Muscle of leg (tissue), 11 donors: ENCODE measurements around the gene GRIK3. TPM values are rescaled to one million over a fixed set of nuclear protein-coding genes. Genes with fewer than 3 reads are reported as not detected.
"Not testable (repeated sequence)": the region's sequence is repeated elsewhere in the genome, so short reads cannot be mapped to it uniquely, and the experiment has no call there.

ENCODE experiments used
- DNase-seq: peaks from one replicate; pipeline ENCODE4 v3.0.0; 2013
- H3K27ac ChIP-seq: one replicate; pipeline ENCODE4 v1.5.1; 2013; ENCODE audit warnings: mild to moderate bottlenecking, low read length, control low read depth
- H3K27me3 ChIP-seq: one replicate; pipeline ENCODE4 v1.6.1; 2013; ENCODE audit warnings: low read length; ENCODE audit not compliant: control insufficient read depth, insufficient read depth
- H3K36me3 ChIP-seq: one replicate; pipeline ENCODE4 v1.6.1; 2013; ENCODE audit warnings: low read length; ENCODE audit not compliant: control insufficient read depth, insufficient read depth
- H3K4me1 ChIP-seq: one replicate; pipeline ENCODE4 v1.6.1; 2013; ENCODE audit warnings: low read length; ENCODE audit not compliant: control insufficient read depth, insufficient read depth
- H3K4me3 ChIP-seq: one replicate; pipeline ENCODE4 v1.5.1; 2013; ENCODE audit warnings: low read length, control low read depth
- H3K9me3 ChIP-seq: replicated peaks from 2 replicates; pipeline ENCODE4 v1.6.1; 2013; ENCODE audit warnings: low read depth, low read length; ENCODE audit not compliant: control insufficient read depth
- WGBS: methylation state at CpG from one replicate; pipeline ENCODE4 v1.1.5; 2013; ENCODE audit warnings: missing lambda C conversion rate; ENCODE audit not compliant: insufficient coverage; 5-methylcytosine and 5-hydroxymethylcytosine counted together
- polyA plus RNA-seq, 8 donors: library from polyadenylated mRNA; unstranded; fragments of 120-200 nt; gene quantifications; one replicate each; pipeline versions ENCODE4 v1.2.1 to v1.2.3, GENCODE V29; 2013; ENCODE audit warnings: inconsistent platforms in 1 of 8, low replicate concordance in 1 of 8; ENCODE audit not compliant: insufficient read length in 8 of 8, insufficient read depth in 1 of 8
- total RNA-seq: library from RNA; stranded (reverse); fragments of 120-200 nt; gene quantifications from one replicate; pipeline ENCODE4 v1.2.4, GENCODE V29; 2013

GRIK3 gene
- total and polyA plus RNA-seq, 9 donors, result 0.44 to 3.3 (median 1.1) TPM

DNA sequence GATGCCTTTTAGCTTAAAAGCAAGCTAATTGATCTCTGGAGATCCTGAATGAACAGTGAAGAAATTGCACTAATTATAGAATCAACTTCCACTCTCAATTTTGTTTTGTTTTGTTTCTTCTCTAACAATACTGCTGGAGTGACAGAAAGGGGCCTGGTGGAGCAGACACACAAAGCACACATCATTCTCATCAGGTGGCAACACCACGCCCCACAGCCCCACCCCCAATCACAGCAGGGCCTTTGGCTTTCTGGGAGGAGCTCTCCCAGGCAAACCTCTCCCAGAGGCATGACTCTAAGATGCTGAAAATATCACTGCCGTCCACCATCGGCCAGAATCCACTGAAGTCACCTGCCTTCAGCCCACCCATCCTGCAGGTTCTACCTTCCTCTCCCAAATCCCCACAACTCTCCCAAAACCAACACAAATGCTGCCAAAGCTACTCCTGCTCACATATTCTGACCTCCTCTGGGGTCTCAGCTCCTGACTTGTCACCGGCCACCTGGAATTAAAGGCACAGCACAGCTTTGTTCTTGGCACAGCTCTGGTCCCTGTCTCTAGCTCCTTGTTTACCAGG, 120.7 kb downstream of the GRIK3 start:
- peaks cover 6% of the 10 kb centered on the region for H3K27me3 ChIP-seq
- no peaks in the 10 kb centered on the region for H3K36me3 ChIP-seq
- H3K27ac ChIP-seq, result no peak overlapping the region
- H3K4me1 ChIP-seq, result no peaks in the 10 kb centered on the region
- H3K4me3 ChIP-seq, result no peak overlapping the region
- no peaks in the 10 kb centered on the region for H3K9me3 ChIP-seq
- no peak for DNase-seq
- WGBS, result 18% methylated on average over 4 of the region's 4 CpGs

- WGBS, result 58% methylated on average over 3 of the region's 5 CpGs
- DNase-seq, result peak; percentile 22
- H3K27me3 ChIP-seq, result peaks cover 6% of the 10 kb centered on the region
Observed at GRCh38 chr1:36913016-36913415, 121.3 kb downstream of the GRIK3 start.

DNA sequence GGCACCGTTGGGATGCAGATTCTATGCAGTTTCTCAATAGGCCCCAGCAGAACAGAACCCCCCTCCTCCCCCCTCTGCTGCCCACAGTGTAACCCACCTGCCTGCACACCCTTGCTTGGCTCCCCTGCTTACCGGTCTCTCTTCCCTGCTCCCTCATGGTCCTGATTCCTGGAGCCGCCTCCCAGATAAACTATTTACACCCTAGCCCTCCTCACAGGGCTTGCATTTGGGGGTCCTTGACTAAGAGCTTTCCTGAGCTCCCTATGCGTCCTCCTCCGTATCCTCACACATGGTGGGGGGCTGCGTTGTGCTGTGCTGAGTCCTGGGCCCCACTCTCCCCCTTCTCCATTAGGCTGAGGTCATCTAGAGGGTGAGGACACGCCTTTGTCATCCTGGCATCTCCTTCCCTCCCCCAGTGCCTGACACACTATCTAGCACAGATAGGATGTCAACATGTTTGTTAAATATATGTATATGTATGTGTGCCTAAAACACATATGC, 121.9 kb downstream of the GRIK3 start:
- H3K27me3 ChIP-seq, result peaks cover 6% of the 10 kb centered on the region
- no peaks in the 10 kb centered on the region for H3K4me1 ChIP-seq
- H3K27ac ChIP-seq, result no peak overlapping the region
- no peak for DNase-seq
- no peaks in the 10 kb centered on the region for H3K9me3 ChIP-seq
- H3K4me3 ChIP-seq, result no peak overlapping the region
- WGBS, result 43% methylated on average over 4 of the region's 7 CpGs
- H3K36me3 ChIP-seq, result no peaks in the 10 kb centered on the region

More at GRCh38 chr1:36913016-36913415, 121.3 kb downstream of the GRIK3 start:
- H3K27ac ChIP-seq, result no peak overlapping the region
- H3K36me3 ChIP-seq, result no peaks in the 10 kb centered on the region
- H3K9me3 ChIP-seq, result no peaks in the 10 kb centered on the region
- H3K4me1 ChIP-seq, result no peaks in the 10 kb centered on the region
- H3K4me3 ChIP-seq, result no peak overlapping the region

DNA sequence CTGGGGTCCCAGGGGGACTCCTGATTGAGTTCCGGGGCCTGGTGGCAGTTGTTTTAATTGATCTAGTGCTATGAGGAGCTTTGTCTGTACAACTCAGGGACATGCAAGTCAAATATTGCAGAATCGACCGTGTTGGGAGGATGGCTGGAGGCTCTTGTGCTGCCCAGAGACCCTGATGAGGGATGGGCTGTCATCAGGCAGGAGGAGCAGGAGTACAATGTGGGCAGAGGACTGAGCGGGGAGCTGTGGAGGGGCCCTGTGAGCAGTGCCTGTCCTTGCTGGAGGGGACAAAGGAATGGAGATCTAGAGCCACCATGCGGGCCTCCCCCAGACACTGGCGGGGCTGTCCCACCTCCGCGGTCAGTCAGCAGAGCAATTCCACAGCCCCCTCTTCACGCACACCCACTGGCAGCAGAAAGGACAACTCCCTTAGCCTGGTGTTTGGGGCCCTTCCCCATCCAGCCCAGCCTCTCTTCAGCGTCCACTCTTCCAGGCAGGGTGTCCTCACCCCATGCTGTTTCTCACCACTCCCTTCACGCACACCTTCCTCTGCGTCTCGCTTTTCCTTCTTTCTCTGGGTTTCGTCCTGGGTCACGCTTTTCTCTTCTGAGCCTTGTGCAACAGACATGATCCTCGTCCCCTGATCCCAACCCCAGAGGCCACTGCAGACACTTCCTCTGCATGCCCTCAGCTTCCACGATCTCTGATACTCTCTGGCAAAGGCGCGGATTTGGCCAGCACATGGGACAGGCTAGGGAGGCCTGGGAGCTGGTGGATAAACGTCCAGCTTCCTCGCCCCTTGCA, 122.6 kb downstream of the GRIK3 start:
- Histone ChIP-seq H3K4me1 (no peaks in the 10 kb centered on the region), H3K9me3 (no peaks in the 10 kb centered on the region), H3K27ac (no peak overlapping the region), H3K27me3 (peaks cover 6% of the 10 kb centered on the region), H3K4me3 (no peak overlapping the region), H3K36me3 (no peaks in the 10 kb centered on the region)
- WGBS, result 76% methylated on average over 20 of the region's 21 CpGs
- DNase-seq, result no peak

DNA sequence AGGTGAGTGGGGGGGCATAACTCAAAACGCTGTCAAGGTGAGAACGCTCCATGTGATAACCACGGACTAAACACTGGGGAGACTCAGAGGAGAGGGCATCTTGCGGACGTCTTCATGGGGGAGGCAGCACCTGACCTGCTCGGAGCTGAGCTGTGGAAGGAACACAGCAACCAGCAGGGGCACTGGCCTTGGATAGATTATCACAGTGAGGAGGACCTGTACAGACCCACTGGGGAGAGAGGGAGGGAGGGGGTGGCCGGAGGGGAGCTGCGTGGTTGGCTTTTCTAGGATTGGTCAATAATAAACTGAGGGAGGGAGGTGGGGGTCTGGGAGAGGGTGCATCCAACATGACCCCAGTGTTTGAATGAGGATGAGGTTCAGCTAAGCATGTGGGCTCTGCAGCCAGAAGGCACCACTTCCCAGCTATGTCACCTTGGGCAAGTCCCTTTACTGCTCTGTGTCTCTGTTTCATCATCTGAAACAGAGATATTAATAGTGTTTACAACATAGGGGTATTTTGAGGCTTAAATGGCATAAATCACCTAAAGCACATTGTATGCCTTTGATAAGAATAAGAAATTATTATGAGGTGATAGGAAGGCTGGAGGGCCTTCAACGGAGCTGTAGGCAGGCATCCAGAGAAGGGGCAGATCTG, 123.3 kb downstream of the GRIK3 start:
- DNase-seq, result no peak
- Histone ChIP-seq H3K27me3 (peaks cover 6% of the 10 kb centered on the region), H3K27ac (no peak overlapping the region), H3K4me1 (no peaks in the 10 kb centered on the region), H3K4me3 (no peak overlapping the region), H3K36me3 (no peaks in the 10 kb centered on the region), H3K9me3 (no peaks in the 10 kb centered on the region)
- 70% methylated on average over 9 of the region's 9 CpGs for WGBS

DNA sequence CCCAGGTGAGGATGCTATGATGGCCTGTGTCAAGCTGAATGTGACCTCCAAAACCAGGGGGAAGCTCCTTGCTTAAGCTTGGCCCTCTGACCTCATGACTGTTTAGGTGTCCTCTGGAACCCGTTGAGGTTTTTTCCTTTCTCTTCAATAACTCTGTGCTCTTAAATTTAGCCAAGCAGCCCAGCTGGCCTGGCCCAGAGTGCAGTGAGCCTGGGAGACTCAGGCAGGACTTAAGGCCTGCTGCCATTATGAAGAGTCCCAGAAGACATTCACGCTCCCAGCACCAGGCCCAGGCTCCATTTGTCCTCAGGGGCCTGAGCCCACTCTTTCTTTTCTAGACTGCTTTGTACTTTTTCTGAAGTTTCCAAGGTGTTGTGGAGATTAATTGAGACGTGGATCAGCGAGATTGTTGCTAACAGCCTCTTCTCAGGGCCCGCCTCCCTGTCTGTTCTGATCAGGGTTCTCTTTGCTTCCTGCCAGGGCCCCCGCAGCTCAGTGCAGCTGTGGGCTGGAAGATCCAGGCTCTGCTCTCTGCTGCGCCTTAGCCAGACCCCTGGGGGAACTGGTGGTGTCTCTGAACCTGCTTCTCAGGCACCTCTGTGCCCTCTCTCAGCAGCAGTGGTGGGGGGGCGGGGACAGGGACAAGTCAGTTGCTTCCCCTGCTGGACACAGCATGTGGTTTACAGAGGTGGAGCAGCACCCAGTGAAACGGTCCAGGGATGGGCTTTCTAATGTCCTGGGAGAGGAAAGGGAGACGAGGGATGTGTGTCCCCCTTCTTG, 124.2 kb downstream of the GRIK3 start:
- Histone ChIP-seq H3K9me3 (no peaks in the 10 kb centered on the region), H3K4me3 (no peak overlapping the region), H3K4me1 (no peaks in the 10 kb centered on the region), H3K27ac (no peak overlapping the region), H3K36me3 (no peaks in the 10 kb centered on the region), H3K27me3 (peaks cover 6% of the 10 kb centered on the region)
- DNase-seq, result peak; percentile 65
- 36% methylated on average over 6 of the region's 10 CpGs for WGBS

GRCh38 chr1:36909359-36909758, 125.0 kb downstream of the GRIK3 start:
- not testable (repeated sequence) for H3K4me3 ChIP-seq, DNase-seq, H3K36me3 ChIP-seq, H3K9me3 ChIP-seq, H3K4me1 ChIP-seq, H3K27ac ChIP-seq, H3K27me3 ChIP-seq
- 84% methylated on average over 7 of the region's 10 CpGs for WGBS

DNA sequence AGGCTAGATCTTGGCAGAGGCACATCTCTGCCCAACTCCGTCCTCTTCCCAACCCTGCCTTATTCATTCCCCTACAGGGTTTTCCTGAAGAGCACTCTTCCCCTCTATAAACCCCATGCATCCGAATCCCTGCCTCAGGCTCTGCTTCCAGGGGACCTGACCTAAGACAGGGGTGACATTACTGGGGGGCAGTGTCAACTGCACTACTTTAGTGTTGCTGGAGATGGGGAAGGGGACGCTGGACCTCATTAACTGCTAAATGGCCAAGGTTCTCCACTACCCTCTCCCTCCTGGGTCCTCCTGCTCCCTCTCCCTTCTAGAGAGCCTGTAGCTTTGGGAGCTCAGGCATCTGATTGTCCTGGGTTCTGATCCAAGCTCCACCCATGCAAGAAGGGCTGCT, 126.2 kb downstream of the GRIK3 start:
- no peaks in the 10 kb centered on the region for H3K9me3 ChIP-seq
- DNase-seq, result no peak
- WGBS, result no CpG with 5 or more reads among the region's 3 CpGs

GRCh38 chr1:36906555-36906954, 127.8 kb downstream of the GRIK3 start:
- Histone ChIP-seq H3K36me3 (no peaks in the 10 kb centered on the region), H3K4me3 (no peak overlapping the region), H3K9me3 (no peaks in the 10 kb centered on the region), H3K27ac (no peak overlapping the region), H3K4me1 (no peaks in the 10 kb centered on the region), H3K27me3 (peaks cover 3% of the 10 kb centered on the region)
- WGBS, result 75% methylated on average over 3 of the region's 3 CpGs
- no peak for DNase-seq

More for the DNA sequence above, 126.2 kb downstream of the GRIK3 start:
- Histone ChIP-seq H3K27me3 (peaks cover 3% of the 10 kb centered on the region), H3K27ac (no peak overlapping the region), H3K36me3 (no peaks in the 10 kb centered on the region), H3K4me1 (no peaks in the 10 kb centered on the region), H3K4me3 (no peak overlapping the region)
